ENCODE results near the gene NFATC1.

Gene NFATC1

GRCh38 chr18:79450289-79451080 is 54.8 kb downstream of the NFATC1 start:
- in situ Hi-C loops (cut with MboI; ENCODE audit: low pct_unique_long_range_greater_than_20kb, low sequenced_read_pairs, unreplicated experiment) = no loop called here
- DNase-seq (ENCODE audit: low spot score) = no peak
- no peak for TF ChIP-seq CTCF (IDR thresholded peaks at IDR 0.05; ENCODE audit: extremely low read depth, insufficient read depth, missing control alignments)

DNA sequence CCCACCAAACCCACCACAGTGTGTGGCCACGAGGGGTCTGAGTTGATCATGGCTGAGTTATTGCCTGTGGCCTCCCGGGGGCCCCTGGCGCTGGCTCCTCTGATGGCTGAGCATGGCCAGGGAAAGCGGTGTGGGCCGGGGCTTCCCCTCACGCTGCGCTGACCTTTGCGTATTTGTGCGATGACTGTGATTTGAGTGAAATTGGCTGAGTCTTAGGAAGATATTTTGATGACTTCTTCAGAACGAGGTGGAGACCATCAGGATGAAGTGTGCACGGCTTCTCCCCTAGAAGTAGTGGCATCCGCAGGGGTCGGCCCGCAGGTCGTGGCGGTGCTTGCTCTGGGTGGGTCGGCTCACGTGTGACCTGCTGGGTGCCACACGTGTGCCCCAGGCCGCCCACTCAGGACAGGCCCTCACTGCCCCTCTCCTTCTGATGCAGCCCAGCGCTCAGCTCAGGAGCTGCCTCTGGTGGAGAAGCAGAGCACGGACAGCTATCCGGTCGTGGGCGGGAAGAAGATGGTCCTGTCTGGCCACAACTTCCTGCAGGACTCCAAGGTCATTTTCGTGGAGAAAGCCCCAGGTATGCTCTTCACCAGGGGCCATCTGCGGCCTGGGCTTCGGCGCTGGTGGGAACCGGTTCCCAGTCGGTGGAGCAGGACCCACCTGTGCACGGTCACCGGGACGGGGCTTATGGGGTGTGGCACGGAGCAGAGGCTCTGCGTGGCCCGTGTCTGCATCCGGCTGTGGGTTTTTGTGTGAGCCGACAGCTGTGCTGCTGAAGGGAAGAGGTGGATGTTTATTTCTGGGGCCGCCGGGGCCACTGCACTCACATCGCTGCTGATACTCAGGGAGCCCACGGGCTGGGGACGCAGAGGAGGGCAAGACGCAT is 55.8 kb downstream of the NFATC1 start:
- in situ Hi-C loops (cut with MboI; ENCODE audit: low pct_unique_long_range_greater_than_20kb, low sequenced_read_pairs, unreplicated experiment) = no loop called here
- TF ChIP-seq CTCF (IDR thresholded peaks at IDR 0.05; ENCODE audit: extremely low read depth, insufficient read depth, missing control alignments) = no peak
- no peak for DNase-seq (ENCODE audit: low spot score)

- DNase-seq (ENCODE audit: low spot score) = no peak
- TF ChIP-seq CTCF (IDR thresholded peaks at IDR 0.05; ENCODE audit: extremely low read depth, insufficient read depth, missing control alignments) = no peak
- in situ Hi-C loops (cut with MboI; ENCODE audit: low pct_unique_long_range_greater_than_20kb, low sequenced_read_pairs, unreplicated experiment) = no loop called here
Observed at GRCh38 chr18:79452190-79452990, 56.7 kb downstream of the NFATC1 start.

DNA sequence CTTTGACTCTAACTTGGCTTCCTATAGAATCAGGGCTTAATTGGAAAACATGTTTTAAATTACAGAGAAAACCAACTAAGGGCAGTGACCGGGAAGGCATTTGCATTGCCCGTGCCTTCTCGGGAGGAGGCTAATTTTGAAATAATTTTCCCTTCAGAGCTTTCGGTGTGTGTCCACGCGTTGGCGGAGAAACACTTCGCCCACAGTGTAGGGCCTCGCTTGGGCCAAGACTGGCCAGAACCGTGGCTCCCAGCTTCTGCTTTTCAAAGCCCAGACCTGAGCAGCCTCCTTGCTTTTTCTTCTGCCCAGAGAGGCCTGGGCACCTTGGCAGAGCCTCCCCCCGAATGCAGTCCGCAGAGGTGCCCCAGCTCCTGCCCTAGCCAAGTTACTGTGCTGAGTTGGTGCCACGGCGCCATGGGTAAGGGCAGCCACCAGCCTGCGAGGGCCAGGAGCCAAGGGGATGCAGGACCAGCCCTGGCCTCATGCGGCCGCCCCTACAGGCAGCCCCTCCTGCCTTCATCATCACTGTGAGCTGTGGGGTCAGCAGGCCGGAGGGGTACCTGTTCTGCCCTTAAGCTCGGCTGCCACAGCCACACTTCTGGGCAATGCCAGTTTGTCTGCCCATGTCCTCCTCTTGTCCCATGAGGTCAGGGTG is 57.4 kb downstream of the NFATC1 start:
- no peak for TF ChIP-seq CTCF (IDR thresholded peaks at IDR 0.05; ENCODE audit: extremely low read depth, insufficient read depth, missing control alignments)
- in situ Hi-C loops (cut with MboI; ENCODE audit: low pct_unique_long_range_greater_than_20kb, low sequenced_read_pairs, unreplicated experiment) = no loop called here
- DNase-seq (ENCODE audit: low spot score) = no peak

- DNase-seq (ENCODE audit: low spot score) = no peak
- no peak for TF ChIP-seq CTCF (IDR thresholded peaks at IDR 0.05; ENCODE audit: extremely low read depth, insufficient read depth, missing control alignments)
- in situ Hi-C loops (cut with MboI; ENCODE audit: low pct_unique_long_range_greater_than_20kb, low sequenced_read_pairs, unreplicated experiment) = no loop called here
Observed at GRCh38 chr18:79453816-79454735, 58.3 kb downstream of the NFATC1 start.
